ENCODE measurements around the gene AP2B1. TPM values are rescaled to one million over a fixed set of nuclear protein-coding genes. Genes with fewer than 3 reads are reported as not detected.

Gene AP2B1
- total RNA-seq, 1 experiment from 2014 or later = 82.7 TPM

GRCh38 chr17:35676441-35676840 lies 89.3 kb downstream of the AP2B1 start:
- no peaks in the 10 kb centered on the region for H4K20me1 ChIP-seq (ENCODE audit: insufficient read depth, low read depth, low read length)
- H3K9me2 ChIP-seq (replicated peaks; ENCODE audit: insufficient read depth, low read length) = no peaks in the 10 kb centered on the region
- DNase-seq = no peak
- no peak overlapping the region for H3K27ac ChIP-seq (ENCODE audit: low read length)
- no peaks in the 10 kb centered on the region for H3K9me3 ChIP-seq (ENCODE audit: low read length)
- H2AFZ ChIP-seq (ENCODE audit: low read length) = no peak overlapping the region
- H3K4me2 ChIP-seq (ENCODE audit: low read depth, low read length, poor library complexity, severe bottlenecking) = no peak overlapping the region
- H3K27me3 ChIP-seq (ENCODE audit: low read length) = no peaks in the 10 kb centered on the region
- no peaks in the 10 kb centered on the region for H3K4me1 ChIP-seq (ENCODE audit: low read length)
- H3K79me2 ChIP-seq (ENCODE audit: low read length) = peaks cover 19% of the 10 kb centered on the region; the same call in 1 of the 2 replicates
- H3K9ac ChIP-seq (ENCODE audit: low read length) = no peak overlapping the region
- no peak overlapping the region for H3K4me3 ChIP-seq (ENCODE audit: low read length)
- H3K36me3 ChIP-seq (ENCODE audit: insufficient read depth, low read length) = peaks cover 41% of the 10 kb centered on the region; the same call in 1 of the 2 replicates

- Histone ChIP-seq H4K20me1 (ENCODE audit: insufficient read depth, low read depth, low read length) (no peaks in the 10 kb centered on the region), H3K4me3 (ENCODE audit: low read length) (no peak overlapping the region), H3K4me1 (ENCODE audit: low read length) (no peaks in the 10 kb centered on the region), H3K9me2 (replicated peaks; ENCODE audit: insufficient read depth, low read length) (no peaks in the 10 kb centered on the region), H3K4me2 (ENCODE audit: low read depth, low read length, poor library complexity, severe bottlenecking) (no peak overlapping the region), H3K79me2 (ENCODE audit: low read length) (peaks cover 19% of the 10 kb centered on the region; the same call in 1 of the 2 replicates), H3K36me3 (ENCODE audit: insufficient read depth, low read length) (peaks cover 36% of the 10 kb centered on the region; the same call in 1 of the 2 replicates), H3K27ac (ENCODE audit: low read length) (no peak overlapping the region), H3K9ac (ENCODE audit: low read length) (no peak overlapping the region), H3K27me3 (ENCODE audit: low read length) (no peaks in the 10 kb centered on the region), H2AFZ (ENCODE audit: low read length) (no peak overlapping the region), H3K9me3 (ENCODE audit: low read length) (no peaks in the 10 kb centered on the region)
- no peak for DNase-seq
Measured at GRCh38 chr17:35679007-35679682, 92.0 kb downstream of the AP2B1 start.

GRCh38 chr17:35683591-35683990 lies 96.5 kb downstream of the AP2B1 start:
- H3K27me3 ChIP-seq (ENCODE audit: low read length) = no peaks in the 10 kb centered on the region
- peaks cover 43% of the 10 kb centered on the region for H3K36me3 ChIP-seq (ENCODE audit: insufficient read depth, low read length)
- H3K27ac ChIP-seq (ENCODE audit: low read length) = no peak overlapping the region
- no peak overlapping the region for H3K9ac ChIP-seq (ENCODE audit: low read length)
- no peaks in the 10 kb centered on the region for H3K9me2 ChIP-seq (replicated peaks; ENCODE audit: insufficient read depth, low read length)
- H3K4me2 ChIP-seq (ENCODE audit: low read depth, low read length, poor library complexity, severe bottlenecking) = no peak overlapping the region
- DNase-seq = no peak
- no peaks in the 10 kb centered on the region for H3K4me1 ChIP-seq (ENCODE audit: low read length)
- no peaks in the 10 kb centered on the region for H4K20me1 ChIP-seq (ENCODE audit: insufficient read depth, low read depth, low read length)
- no peaks in the 10 kb centered on the region; the same call in 1 of the 2 replicates for H3K9me3 ChIP-seq (ENCODE audit: low read length)
- H3K4me3 ChIP-seq (ENCODE audit: low read length) = no peak overlapping the region
- H2AFZ ChIP-seq (ENCODE audit: low read length) = no peak overlapping the region
- 0 out of 2 replicates have a peak, but pooled peaks cover 5% of the 10 kb centered on the region for H3K79me2 ChIP-seq (ENCODE audit: low read length)

- Histone ChIP-seq H3K4me3 (ENCODE audit: low read length) (no peak overlapping the region), H3K27ac (ENCODE audit: low read length) (no peak overlapping the region), H4K20me1 (ENCODE audit: insufficient read depth, low read depth, low read length) (no peaks in the 10 kb centered on the region), H3K4me1 (ENCODE audit: low read length) (no peaks in the 10 kb centered on the region), H3K36me3 (ENCODE audit: insufficient read depth, low read length) (peaks cover 44% of the 10 kb centered on the region), H3K9ac (ENCODE audit: low read length) (no peak overlapping the region), H3K79me2 (ENCODE audit: low read length) (no peaks in the 10 kb centered on the region), H3K27me3 (ENCODE audit: low read length) (no peaks in the 10 kb centered on the region), H3K4me2 (ENCODE audit: low read depth, low read length, poor library complexity, severe bottlenecking) (no peak overlapping the region), H3K9me2 (replicated peaks; ENCODE audit: insufficient read depth, low read length) (no peaks in the 10 kb centered on the region), H3K9me3 (ENCODE audit: low read length) (no peaks in the 10 kb centered on the region; the same call in 1 of the 2 replicates), H2AFZ (ENCODE audit: low read length) (no peak overlapping the region)
- DNase-seq = no peak
Measured at GRCh38 chr17:35684055-35684802, 97.1 kb downstream of the AP2B1 start.

GRCh38 chr17:35692512-35693210 lies 105.5 kb downstream of the AP2B1 start:
- no peak for DNase-seq
- H3K27me3 ChIP-seq (ENCODE audit: low read length) = no peaks in the 10 kb centered on the region
- H3K79me2 ChIP-seq (ENCODE audit: low read length) = peaks cover 3% of the 10 kb centered on the region; the same call in 1 of the 2 replicates
- no peak overlapping the region for H3K27ac ChIP-seq (ENCODE audit: low read length)
- peaks cover 24% of the 10 kb centered on the region for H3K36me3 ChIP-seq (ENCODE audit: insufficient read depth, low read length)
- no peak overlapping the region for H2AFZ ChIP-seq (ENCODE audit: low read length)
- H3K9me3 ChIP-seq (ENCODE audit: low read length) = peaks cover 6% of the 10 kb centered on the region; the same call in 1 of the 2 replicates
- H3K9me2 ChIP-seq (replicated peaks; ENCODE audit: insufficient read depth, low read length) = no peaks in the 10 kb centered on the region
- H4K20me1 ChIP-seq (ENCODE audit: insufficient read depth, low read depth, low read length) = no peaks in the 10 kb centered on the region
- no peaks in the 10 kb centered on the region for H3K4me1 ChIP-seq (ENCODE audit: low read length)
- no peak overlapping the region for H3K4me3 ChIP-seq (ENCODE audit: low read length)
- no peak overlapping the region for H3K9ac ChIP-seq (ENCODE audit: low read length)
- no peak overlapping the region for H3K4me2 ChIP-seq (ENCODE audit: low read depth, low read length, poor library complexity, severe bottlenecking)

GRCh38 chr17:35693662-35694061 lies 106.5 kb downstream of the AP2B1 start:
- Histone ChIP-seq H3K27me3 (ENCODE audit: low read length) (no peaks in the 10 kb centered on the region), H3K4me1 (ENCODE audit: low read length) (no peaks in the 10 kb centered on the region), H3K4me3 (ENCODE audit: low read length) (no peak overlapping the region), H2AFZ (ENCODE audit: low read length) (no peak overlapping the region), H3K9ac (ENCODE audit: low read length) (no peak overlapping the region), H3K4me2 (ENCODE audit: low read depth, low read length, poor library complexity, severe bottlenecking) (no peak overlapping the region), H3K9me2 (replicated peaks; ENCODE audit: insufficient read depth, low read length) (no peaks in the 10 kb centered on the region), H4K20me1 (ENCODE audit: insufficient read depth, low read depth, low read length) (no peaks in the 10 kb centered on the region), H3K79me2 (ENCODE audit: low read length) (peaks cover 3% of the 10 kb centered on the region; the same call in 1 of the 2 replicates), H3K9me3 (ENCODE audit: low read length) (peaks cover 6% of the 10 kb centered on the region; the same call in 1 of the 2 replicates), H3K27ac (ENCODE audit: low read length) (no peak overlapping the region), H3K36me3 (ENCODE audit: insufficient read depth, low read length) (peaks cover 14% of the 10 kb centered on the region)
- no peak for DNase-seq

GRCh38 chr17:35694906-35695305 lies 107.8 kb downstream of the AP2B1 start:
- Histone ChIP-seq H3K9ac (ENCODE audit: low read length) (no peak overlapping the region), H3K9me3 (ENCODE audit: low read length) (peaks cover 2% of the 10 kb centered on the region; the same call in 1 of the 2 replicates), H2AFZ (ENCODE audit: low read length) (no peak overlapping the region), H3K4me2 (ENCODE audit: low read depth, low read length, poor library complexity, severe bottlenecking) (no peak overlapping the region), H3K36me3 (ENCODE audit: insufficient read depth, low read length) (peaks cover 6% of the 10 kb centered on the region), H3K79me2 (ENCODE audit: low read length) (peaks cover 3% of the 10 kb centered on the region; the same call in 1 of the 2 replicates), H4K20me1 (ENCODE audit: insufficient read depth, low read depth, low read length) (no peaks in the 10 kb centered on the region), H3K9me2 (replicated peaks; ENCODE audit: insufficient read depth, low read length) (no peaks in the 10 kb centered on the region), H3K27me3 (ENCODE audit: low read length) (no peaks in the 10 kb centered on the region), H3K4me3 (ENCODE audit: low read length) (no peak overlapping the region), H3K27ac (ENCODE audit: low read length) (no peak overlapping the region), H3K4me1 (ENCODE audit: low read length) (no peaks in the 10 kb centered on the region)
- DNase-seq = no peak

GRCh38 chr17:35695613-35696012 lies 108.5 kb downstream of the AP2B1 start:
- Histone ChIP-seq H3K9ac (ENCODE audit: low read length) (no peak overlapping the region), H3K9me2 (replicated peaks; ENCODE audit: insufficient read depth, low read length) (no peaks in the 10 kb centered on the region), H3K27me3 (ENCODE audit: low read length) (no peaks in the 10 kb centered on the region), H3K27ac (ENCODE audit: low read length) (no peak overlapping the region), H3K36me3 (ENCODE audit: insufficient read depth, low read length) (0 out of 2 replicates have a peak, but pooled peaks cover under 1% of the 10 kb centered on the region), H3K9me3 (ENCODE audit: low read length) (no peaks in the 10 kb centered on the region), H3K4me3 (ENCODE audit: low read length) (no peak overlapping the region), H3K79me2 (ENCODE audit: low read length) (peaks cover 3% of the 10 kb centered on the region; the same call in 1 of the 2 replicates), H4K20me1 (ENCODE audit: insufficient read depth, low read depth, low read length) (no peaks in the 10 kb centered on the region), H3K4me1 (ENCODE audit: low read length) (no peaks in the 10 kb centered on the region), H2AFZ (ENCODE audit: low read length) (no peak overlapping the region), H3K4me2 (ENCODE audit: low read depth, low read length, poor library complexity, severe bottlenecking) (no peak overlapping the region)
- no peak for DNase-seq

All from Karpas-422 (cell line).